Smooth muscle cell (in vitro differentiated cells): Measurements from ENCODE around the gene KDM4C. TPM values are rescaled to one million over a fixed set of nuclear protein-coding genes. Genes with fewer than 3 reads are reported as not detected.

Experiments used
- DNase-seq: peaks from one replicate; lab custom pipeline; 2025; ENCODE audit not compliant: unreplicated experiment; lab: John Stamatoyannopoulos, UW
- H2AFZ ChIP-seq: fragments of 200-600 bp; sonication (generic); 2 replicates; pipeline ENCODE4 v1.6.0; 2016; ENCODE audit warnings: antibody characterized with exemption, low read depth, mild to moderate bottlenecking
- H3F3A ChIP-seq: fragments of 200-600 bp; sonication (generic); 2 replicates; pipeline ENCODE4 v1.6.0; 2017; ENCODE audit warnings: antibody characterized with exemption, low read depth
- H3K27ac ChIP-seq: fragments of 200-600 bp; sonication (generic); 2 replicates; pipeline ENCODE4 v1.5.1; 2016; ENCODE audit warnings: low read depth, mild to moderate bottlenecking
- H3K27me3 ChIP-seq: fragments of 200-600 bp; sonication (generic); 2 replicates; pipeline ENCODE4 v1.6.1; 2016; ENCODE audit warnings: low read depth, mild to moderate bottlenecking
- H3K36me3 ChIP-seq: fragments of 200-600 bp; sonication (generic); 2 replicates; pipeline ENCODE4 v1.5.1; 2016; ENCODE audit warnings: low read depth
- H3K4me1 ChIP-seq: fragments of 200-600 bp; sonication (generic); 2 replicates; pipeline ENCODE4 v1.5.1; 2016; ENCODE audit warnings: low read depth
- H3K4me2 ChIP-seq: fragments of 200-600 bp; sonication (generic); 2 replicates; pipeline ENCODE4 v1.6.0; 2016; ENCODE audit warnings: mild to moderate bottlenecking
- H3K4me3 ChIP-seq: fragments of 200-600 bp; sonication (generic); 2 replicates; pipeline ENCODE4 v1.5.1; 2016; ENCODE audit warnings: mild to moderate bottlenecking
- H3K79me2 ChIP-seq: fragments of 200-600 bp; sonication (generic); 2 replicates; pipeline ENCODE4 v1.6.0; 2016; ENCODE audit warnings: low read depth, mild to moderate bottlenecking
- H3K9ac ChIP-seq: fragments of 200-600 bp; sonication (generic); 2 replicates; pipeline ENCODE4 v1.6.0; 2016; ENCODE audit warnings: low read depth
- H3K9me3 ChIP-seq: fragments of 200-600 bp; sonication (generic); replicated peaks from 2 replicates; pipeline ENCODE4 v1.5.1; 2016; ENCODE audit warnings: low read depth
- H4K20me1 ChIP-seq: fragments of 200-600 bp; sonication (generic); 2 replicates; pipeline ENCODE4 v1.6.0; 2016; ENCODE audit warnings: low read depth
- CTCF ChIP-seq: fragments of 200-600 bp; sonication (generic); IDR thresholded peaks from 2 replicates; pipeline ENCODE4 v1.5.1; 2017; ENCODE audit warnings: borderline replicate concordance, mild to moderate bottlenecking, antibody characterized with exemption; ENCODE audit not compliant: insufficient read depth, poor library complexity, severe bottlenecking
- WGBS: methylation state at CpG from one replicate; pipeline ENCODE4 v1.1.7; 2016; ENCODE audit warnings: low lambda C conversion rate; 5-methylcytosine and 5-hydroxymethylcytosine counted together
- polyA plus RNA-seq: library from polyadenylated mRNA; unstranded; fragments of >200 nt; fragmentation: Nextera tagmentation; extraction: Ambion mirVana; gene quantifications from 2 replicates; pipeline ENCODE4 v1.2.1, GENCODE V29; 2016
- total RNA-seq: library from RNA; depleted of rRNA; stranded (reverse); fragments of >200 nt; gene quantifications from 2 replicates; pipeline ENCODE4 v1.2.3, GENCODE V29; 2014

KDM4C gene
- total and polyA plus RNA-seq, 2 experiments from 2014 or later: 7.5 to 20.2 TPM

- Histone ChIP-seq H3K4me3 (no peak overlapping the region), H3K27me3 (no peaks in the 10 kb centered on the region), H3K9me3 (no peaks in the 10 kb centered on the region), H3F3A (no peaks in the 10 kb centered on the region), H3K4me2 (no peak overlapping the region), H3K4me1 (no peaks in the 10 kb centered on the region), H3K9ac (no peak overlapping the region), H4K20me1 (peaks cover 11% of the 10 kb centered on the region), H3K27ac (no peak overlapping the region), H3K36me3 (no peaks in the 10 kb centered on the region), H2AFZ (no peak overlapping the region), H3K79me2 (no peaks in the 10 kb centered on the region)
- TF ChIP-seq CTCF: no peak
- DNase-seq: no peak
Observed at GRCh38 chr9:6829536-6829935, 71.8 kb downstream of the KDM4C start.

- Histone ChIP-seq H3K4me2 (no peak overlapping the region), H3K27me3 (no peaks in the 10 kb centered on the region), H3K4me1 (no peaks in the 10 kb centered on the region), H3K36me3 (no peaks in the 10 kb centered on the region), H3K79me2 (no peaks in the 10 kb centered on the region), H3K27ac (no peak overlapping the region), H3F3A (no peaks in the 10 kb centered on the region), H3K9me3 (no peaks in the 10 kb centered on the region), H2AFZ (no peak overlapping the region), H3K9ac (no peak overlapping the region), H3K4me3 (no peak overlapping the region), H4K20me1 (peaks cover 9% of the 10 kb centered on the region)
- DNase-seq: no peak
- WGBS: 86% methylated on average over 12 of the region's 12 CpGs
- no peak for TF ChIP-seq CTCF
Observed at GRCh38 chr9:6833518-6834192, 75.9 kb downstream of the KDM4C start.

- Histone ChIP-seq H3F3A (no peaks in the 10 kb centered on the region), H3K9me3 (no peaks in the 10 kb centered on the region), H3K4me3 (no peak overlapping the region), H3K36me3 (no peaks in the 10 kb centered on the region), H4K20me1 (peaks cover 9% of the 10 kb centered on the region), H3K27ac (no peak overlapping the region), H2AFZ (no peak overlapping the region), H3K4me2 (no peak overlapping the region), H3K4me1 (no peaks in the 10 kb centered on the region), H3K9ac (no peak overlapping the region), H3K79me2 (no peaks in the 10 kb centered on the region), H3K27me3 (no peaks in the 10 kb centered on the region)
- WGBS: 97% methylated on average over 20 of the region's 20 CpGs
- no peak for TF ChIP-seq CTCF
- DNase-seq: no peak
Observed at GRCh38 chr9:6834306-6834705, 76.5 kb downstream of the KDM4C start.

DNA sequence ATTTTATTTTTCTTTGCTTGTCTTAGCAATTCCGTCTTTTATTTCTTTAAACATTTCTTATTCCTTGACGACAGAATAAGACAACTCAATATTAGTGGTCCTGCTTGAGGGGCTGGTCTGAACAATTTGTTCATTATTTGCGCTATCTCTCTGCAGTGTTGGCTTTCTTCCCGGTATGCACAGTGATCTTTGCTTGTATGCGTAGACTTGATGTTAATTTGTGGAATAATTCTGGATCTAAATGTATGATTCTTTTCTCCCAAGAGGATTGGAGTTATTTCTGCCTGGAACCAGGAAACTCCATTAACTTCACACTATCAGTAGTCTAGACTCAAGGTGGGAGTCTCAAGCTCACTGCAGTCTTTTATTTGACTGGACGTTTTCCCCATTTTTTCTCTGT, 80.4 kb downstream of the KDM4C start:
- no peak for TF ChIP-seq CTCF
- WGBS: 83% methylated on average over 6 of the region's 6 CpGs

More for the DNA sequence above, 80.4 kb downstream of the KDM4C start:
- H3K9me3 ChIP-seq: no peaks in the 10 kb centered on the region
- no peaks in the 10 kb centered on the region for H3K79me2 ChIP-seq
- H3K27me3 ChIP-seq: no peaks in the 10 kb centered on the region
- H3K27ac ChIP-seq: no peak overlapping the region
- no peaks in the 10 kb centered on the region for H3K36me3 ChIP-seq
- no peak for DNase-seq
- H3F3A ChIP-seq: no peaks in the 10 kb centered on the region
- H3K4me1 ChIP-seq: no peaks in the 10 kb centered on the region
- no peak overlapping the region for H3K9ac ChIP-seq
- H4K20me1 ChIP-seq: peaks cover 40% of the 10 kb centered on the region
- H2AFZ ChIP-seq: no peak overlapping the region
- no peak overlapping the region for H3K4me2 ChIP-seq
- H3K4me3 ChIP-seq: no peak overlapping the region
